ENCODE results near the gene OR2L13.

OR2L13 gene

GRCh38 chr1:248140846-248141245 lies 45.9 kb downstream of the OR2L13 start:
- TF ChIP-seq CTCF (IDR thresholded peaks at IDR 0.05) (no peak), ZFX (IDR thresholded peaks at IDR 0.05; ENCODE audit: borderline replicate concordance) (no peak)

GRCh38 chr1:248143311-248143710 lies 48.3 kb downstream of the OR2L13 start:
- TF ChIP-seq ZFX (IDR thresholded peaks at IDR 0.05; ENCODE audit: borderline replicate concordance) (no peak), CTCF (IDR thresholded peaks at IDR 0.05) (no peak)

More at GRCh38 chr1:248140846-248141245, 45.9 kb downstream of the OR2L13 start:
- H3K27ac ChIP-seq = no peak overlapping the region

GRCh38 chr1:248144513-248145198 lies 49.7 kb downstream of the OR2L13 start, which contains the start of gene OR2M5:
OR2M5 (plus strand) TSS chr1:248145148; CDS start chr1:248145148, 0 bp downstream.
- TF ChIP-seq ZFX (IDR thresholded peaks at IDR 0.05; ENCODE audit: borderline replicate concordance) (no peak), CTCF (IDR thresholded peaks at IDR 0.05) (no peak)

More at GRCh38 chr1:248143311-248143710, 48.3 kb downstream of the OR2L13 start:
- H3K27ac ChIP-seq = no peak overlapping the region

More at GRCh38 chr1:248144513-248145198, 49.7 kb downstream of the OR2L13 start, which contains the start of gene OR2M5:
- H3K27ac ChIP-seq = no peak within 1 kb of the TSS

All from 22Rv1 (cell line).